ENCODE data around the gene CPVL. TPM values are rescaled to one million over a fixed set of nuclear protein-coding genes. Genes with fewer than 3 reads are reported as not detected.

Gene CPVL
- total RNA-seq, 4 donors from 2014 or later = 8.1 to 17.1 (median 10.1) TPM

DNA sequence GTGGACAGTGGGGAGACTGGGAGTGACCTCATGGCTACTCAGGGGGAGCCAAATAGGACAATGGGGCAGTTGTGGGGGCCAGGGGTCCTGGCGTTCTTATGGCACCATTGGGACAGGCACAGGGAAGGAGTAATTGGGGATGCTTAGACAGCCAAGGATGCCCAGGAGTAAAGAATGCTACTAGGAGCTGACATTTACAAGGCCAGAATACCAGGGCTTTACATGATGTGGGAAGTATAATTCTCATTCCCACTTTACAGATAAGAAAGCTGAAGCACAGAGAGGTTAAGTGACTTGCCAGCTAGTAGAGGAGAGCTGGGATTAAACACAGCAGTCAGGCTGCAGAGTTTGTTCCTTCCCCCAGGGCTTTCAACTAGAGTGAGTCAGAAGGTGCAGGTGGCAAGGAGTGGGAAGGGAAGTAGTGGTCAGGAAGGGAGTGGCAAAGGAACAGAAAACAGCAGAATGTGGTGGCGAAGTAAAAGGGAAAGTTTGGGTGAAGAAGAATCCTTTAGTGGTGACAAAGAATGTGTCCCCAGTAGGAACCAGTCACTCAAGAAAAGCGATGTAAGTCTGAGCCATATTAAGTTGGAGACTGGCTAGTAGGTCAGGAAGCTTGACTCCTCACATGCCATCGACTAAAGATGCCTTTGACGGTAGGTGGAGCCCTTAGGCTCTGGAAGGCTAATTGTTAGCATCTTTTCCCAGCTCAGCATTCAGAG, 32.8 kb downstream of the CPVL start:
- no peak for TF ChIP-seq EP300 (IDR thresholded peaks at IDR 0.05)
- TF ChIP-seq, protein P1, sequence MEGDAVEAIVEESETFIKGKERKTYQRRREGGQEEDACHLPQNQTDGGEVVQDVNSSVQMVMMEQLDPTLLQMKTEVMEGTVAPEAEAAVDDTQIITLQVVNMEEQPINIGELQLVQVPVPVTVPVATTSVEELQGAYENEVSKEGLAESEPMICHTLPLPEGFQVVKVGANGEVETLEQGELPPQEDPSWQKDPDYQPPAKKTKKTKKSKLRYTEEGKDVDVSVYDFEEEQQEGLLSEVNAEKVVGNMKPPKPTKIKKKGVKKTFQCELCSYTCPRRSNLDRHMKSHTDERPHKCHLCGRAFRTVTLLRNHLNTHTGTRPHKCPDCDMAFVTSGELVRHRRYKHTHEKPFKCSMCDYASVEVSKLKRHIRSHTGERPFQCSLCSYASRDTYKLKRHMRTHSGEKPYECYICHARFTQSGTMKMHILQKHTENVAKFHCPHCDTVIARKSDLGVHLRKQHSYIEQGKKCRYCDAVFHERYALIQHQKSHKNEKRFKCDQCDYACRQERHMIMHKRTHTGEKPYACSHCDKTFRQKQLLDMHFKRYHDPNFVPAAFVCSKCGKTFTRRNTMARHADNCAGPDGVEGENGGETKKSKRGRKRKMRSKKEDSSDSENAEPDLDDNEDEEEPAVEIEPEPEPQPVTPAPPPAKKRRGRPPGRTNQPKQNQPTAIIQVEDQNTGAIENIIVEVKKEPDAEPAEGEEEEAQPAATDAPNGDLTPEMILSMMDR (IDR thresholded peaks at IDR 0.05) = no peak
- TF ChIP-seq POLR2AphosphoS5 (IDR thresholded peaks at IDR 0.05) = peak in 1 of 3 donors; percentile 19
- no peak for TF ChIP-seq POLR2A (IDR thresholded peaks at IDR 0.05)
- no peaks in the 10 kb centered on the region for H3K36me3 ChIP-seq
- no peak for DNase-seq (ENCODE audit: low spot score in 2 of 2)
- H3K4me3 ChIP-seq = no peak overlapping the region
- no peak overlapping the region for H3K27ac ChIP-seq
- no peaks in the 10 kb centered on the region for H3K27me3 ChIP-seq
- peaks cover 32% of the 10 kb centered on the region for H3K4me1 ChIP-seq
- 36% methylated on average over 5 of the region's 5 CpGs for WGBS
- H3K9me3 ChIP-seq = no peaks in the 10 kb centered on the region

DNA sequence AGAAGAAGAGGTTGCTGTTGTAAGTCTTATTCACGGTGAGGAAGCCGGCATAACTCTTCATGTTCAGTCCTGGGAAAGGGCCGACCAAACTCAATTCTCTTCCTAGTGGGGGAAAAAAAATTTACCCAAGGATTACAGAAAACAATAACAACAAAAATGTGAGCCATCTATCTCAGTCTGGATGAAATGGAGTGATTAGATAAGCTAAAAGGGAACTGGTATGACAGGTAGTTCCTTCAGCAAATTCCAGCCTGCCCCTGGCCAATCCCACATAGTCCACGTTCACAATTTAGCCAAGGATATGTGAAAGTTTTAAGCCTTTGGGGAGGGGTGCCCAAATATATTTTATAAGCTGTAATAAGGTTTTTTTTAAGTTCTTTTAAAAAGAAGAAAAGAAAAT, 33.6 kb downstream of the CPVL start:
- Histone ChIP-seq H3K27ac (no peak overlapping the region), H3K9me3 (no peaks in the 10 kb centered on the region), H3K4me1 (peaks cover 32% of the 10 kb centered on the region), H3K27me3 (no peaks in the 10 kb centered on the region), H3K36me3 (no peaks in the 10 kb centered on the region), H3K4me3 (no peak overlapping the region)
- TF ChIP-seq POLR2A (IDR thresholded peaks at IDR 0.05) = no peak
- TF ChIP-seq POLR2AphosphoS5 (IDR thresholded peaks at IDR 0.05) = no peak
- WGBS = 58% methylated on average over 4 of the region's 4 CpGs
- no peak for DNase-seq (ENCODE audit: low spot score in 2 of 2)

DNA sequence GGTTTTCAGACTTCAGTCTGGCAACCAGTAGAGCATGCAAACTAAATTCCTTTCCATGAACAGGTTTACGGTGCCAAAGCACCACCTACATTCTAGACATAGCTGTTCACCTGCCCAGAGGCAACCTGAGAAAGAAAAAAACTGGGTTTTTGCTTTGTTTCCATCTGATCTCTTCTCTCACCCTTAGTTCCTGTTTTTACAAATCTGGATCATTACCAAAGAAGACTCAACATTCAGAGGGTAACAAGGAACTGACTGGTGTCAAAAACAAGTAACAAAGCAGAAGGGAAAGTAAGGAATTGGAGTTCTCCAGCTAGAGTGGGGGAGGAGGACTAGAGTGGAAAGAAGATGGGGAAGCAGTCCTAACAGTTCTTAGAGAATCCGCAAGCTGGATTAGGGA, 36.4 kb downstream of the CPVL start:
- H3K9me3 ChIP-seq = no peaks in the 10 kb centered on the region
- no peak for DNase-seq (ENCODE audit: low spot score in 2 of 2)
- peaks cover 25% of the 10 kb centered on the region for H3K4me1 ChIP-seq
- no peak overlapping the region for H3K27ac ChIP-seq
- H3K27me3 ChIP-seq = no peaks in the 10 kb centered on the region
- TF ChIP-seq POLR2AphosphoS5 (IDR thresholded peaks at IDR 0.05) (no peak), EP300 (IDR thresholded peaks at IDR 0.05) (no peak), POLR2A (IDR thresholded peaks at IDR 0.05) (no peak)
- 65% methylated on average over 2 of the region's 2 CpGs for WGBS
- H3K4me3 ChIP-seq = no peak overlapping the region
- H3K36me3 ChIP-seq = no peaks in the 10 kb centered on the region

GRCh38 chr7:29109358-29109757, 37.0 kb downstream of the CPVL start:
- no peak overlapping the region for H3K4me3 ChIP-seq
- TF ChIP-seq EP300 (IDR thresholded peaks at IDR 0.05) = no peak
- TF ChIP-seq, protein P1 (IDR thresholded peaks at IDR 0.05) = no peak
- TF ChIP-seq POLR2AphosphoS5 (IDR thresholded peaks at IDR 0.05) = no peak
- TF ChIP-seq POLR2A (IDR thresholded peaks at IDR 0.05) = no peak
- H3K27me3 ChIP-seq = no peaks in the 10 kb centered on the region
- peaks cover 25% of the 10 kb centered on the region for H3K4me1 ChIP-seq
- no peaks in the 10 kb centered on the region for H3K9me3 ChIP-seq
- no peak overlapping the region for H3K27ac ChIP-seq
- WGBS = 53% methylated on average over 3 of the region's 3 CpGs
- DNase-seq (ENCODE audit: low spot score in 2 of 2) = no peak
- no peaks in the 10 kb centered on the region for H3K36me3 ChIP-seq

- WGBS = 83% methylated on average over 2 of the region's 2 CpGs
Measured at GRCh38 chr7:29107056-29107455, 39.3 kb downstream of the CPVL start.

DNA sequence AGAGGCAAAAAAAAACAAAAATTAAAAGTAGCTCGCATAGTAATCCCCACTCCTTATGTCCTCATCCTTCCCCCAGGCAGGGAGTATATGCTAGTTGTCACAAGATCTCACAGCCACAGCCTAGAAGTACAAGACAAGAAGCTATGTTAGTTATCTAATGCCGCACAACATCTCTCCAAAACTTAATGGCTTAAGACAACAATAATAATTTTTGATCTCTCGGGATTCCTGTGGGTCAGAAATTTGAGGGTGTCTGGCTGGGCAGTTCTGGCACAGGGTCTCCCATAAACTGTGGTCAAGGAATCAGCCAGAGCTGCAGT, 39.7 kb downstream of the CPVL start:
- WGBS = 49% methylated on average over 3 of the region's 3 CpGs
- Histone ChIP-seq H3K9me3 (no peaks in the 10 kb centered on the region), H3K27ac (no peak overlapping the region), H3K4me3 (no peak overlapping the region), H3K27me3 (no peaks in the 10 kb centered on the region), H3K36me3 (no peaks in the 10 kb centered on the region), H3K4me1 (peaks cover 12% of the 10 kb centered on the region)
- DNase-seq (ENCODE audit: low spot score in 2 of 2) = no peak
- TF ChIP-seq POLR2AphosphoS5 (IDR thresholded peaks at IDR 0.05) (no peak), POLR2A (IDR thresholded peaks at IDR 0.05) (no peak), EP300 (IDR thresholded peaks at IDR 0.05) (no peak)
- TF ChIP-seq, protein P1 (IDR thresholded peaks at IDR 0.05) = no peak

More at GRCh38 chr7:29107056-29107455, 39.3 kb downstream of the CPVL start:
- Histone ChIP-seq H3K27me3 (no peaks in the 10 kb centered on the region), H3K36me3 (no peaks in the 10 kb centered on the region), H3K27ac (no peak overlapping the region), H3K4me3 (no peak overlapping the region), H3K9me3 (no peaks in the 10 kb centered on the region), H3K4me1 (peaks cover 12% of the 10 kb centered on the region)
- TF ChIP-seq POLR2AphosphoS5 (IDR thresholded peaks at IDR 0.05) = no peak
- TF ChIP-seq, protein P1 (IDR thresholded peaks at IDR 0.05) = no peak
- TF ChIP-seq EP300 (IDR thresholded peaks at IDR 0.05) = no peak
- no peak for TF ChIP-seq POLR2A (IDR thresholded peaks at IDR 0.05)
- DNase-seq (ENCODE audit: low spot score in 2 of 2) = no peak

All from suprapubic skin (tissue), 4 donors.